ENCODE data around the gene CYP27B1. TPM values are rescaled to one million over a fixed set of nuclear protein-coding genes. Genes with fewer than 3 reads are reported as not detected.

Gene CYP27B1
- total and polyA plus RNA-seq, 10 of the 15 experiments (the other 5 are each of a cell fraction or from before 2014, with no cell fraction given): 0.10 to 2.7 (median 1.1) TPM

DNA sequence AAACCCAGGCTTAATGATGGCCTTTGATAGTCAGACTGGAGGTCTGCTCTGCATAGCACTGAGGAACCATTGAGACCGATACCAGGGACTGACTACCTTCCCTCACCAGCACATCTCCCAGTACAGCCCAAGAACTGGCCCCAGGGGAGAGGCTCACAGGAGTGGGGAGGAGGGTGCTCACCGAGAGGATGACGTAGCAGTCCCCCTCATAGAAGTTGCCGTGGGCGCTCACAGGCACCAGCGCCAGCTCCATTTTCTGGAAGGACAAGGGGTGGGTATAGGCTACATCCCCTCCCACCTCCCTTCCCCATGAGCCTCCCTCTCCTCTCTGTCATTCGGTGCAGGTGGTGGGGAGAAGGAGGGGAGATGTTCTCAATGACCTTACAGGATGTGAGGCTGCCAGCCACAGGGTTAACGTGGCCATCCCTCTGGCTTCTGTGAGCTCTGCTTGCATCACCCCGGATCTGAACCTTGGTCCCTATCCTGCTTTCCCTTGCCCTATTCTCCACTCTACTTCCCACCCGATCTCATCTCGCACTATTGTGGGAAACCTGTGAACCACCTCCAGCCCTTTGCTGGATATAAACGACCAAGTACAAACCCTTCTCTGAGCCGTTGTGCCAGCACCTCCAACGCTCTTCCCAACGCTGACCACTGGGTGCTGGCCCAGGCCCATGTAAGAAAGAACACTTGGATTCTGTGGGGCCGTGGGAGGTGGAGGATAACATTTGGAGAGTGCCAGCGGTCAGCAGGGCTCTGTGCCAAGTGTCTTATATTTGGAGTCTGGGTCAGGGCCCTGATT is 47.3 kb upstream of the CYP27B1 start:
- H3K27me3 ChIP-seq (replicated peaks in 1 of 2; ENCODE audit: control insufficient read depth in 2 of 2, insufficient read depth in 2 of 2, low read length in 1 of 2): no peaks in the 10 kb centered on the region
- no peaks in the 10 kb centered on the region for H3K79me2 ChIP-seq (ENCODE audit: control insufficient read depth, insufficient read depth, low read length)
- RAD21 ChIA-PET (ENCODE audit: unreplicated experiment): no interaction called here
- H3K4me3 ChIP-seq: no peak overlapping the region
- BruUV-seq (replicated peaks): no TSS peak
- no peaks in the 10 kb centered on the region for H3K4me1 ChIP-seq (ENCODE audit: control insufficient read depth, insufficient read depth, low read length)
- H4K20me1 ChIP-seq (ENCODE audit: control insufficient read depth, insufficient read depth): no peaks in the 10 kb centered on the region
- H3K4me2 ChIP-seq (ENCODE audit: control insufficient read depth, insufficient read depth): no peak overlapping the region
- no peak overlapping the region for H3K27ac ChIP-seq (ENCODE audit: control insufficient read depth, insufficient read depth)
- no peak for FAIRE-seq
- 76% methylated on average over 17 of the region's 17 CpGs for WGBS (ENCODE audit: insufficient coverage, insufficient replicate concordance, low lambda C conversion rate, missing lambda C conversion rate)
- intact Hi-C loops (cut with micrococcal nuclease; ENCODE audit: unreplicated experiment) (no loop called here), in situ Hi-C loops (cut with MboI) (no loop called here)
- ATAC-seq: no peak
- POLR2A ChIA-PET: interaction anchor here (0.5 kb wide), 1 partner anchor 9 kb away, joined by 3 read pairs; no protein-coding TSS in a partner anchor
- no peak for DNase-seq (ENCODE audit: low read depth, low spot score)
- CTCF ChIA-PET: interaction anchor here (0.5 to 1.1 kb wide), 3 partner anchors 9 to 26 kb away, joined by 3 to 4 read pairs (median 3); no protein-coding TSS in a partner anchor
- SMC1A ChIA-PET (ENCODE audit: uncharacterized antibody, unreplicated experiment): interaction anchor here (1.9 kb wide), 1 partner anchor 81 kb away, joined by 4 read pairs; no protein-coding TSS in a partner anchor
- no peaks in the 10 kb centered on the region for H3K9me3 ChIP-seq (replicated peaks; ENCODE audit: control insufficient read depth, insufficient read depth, low read length)
- no peak overlapping the region for H3K9ac ChIP-seq (ENCODE audit: control insufficient read depth, insufficient read depth, low read length)
- no peak overlapping the region for H2AFZ ChIP-seq (ENCODE audit: control insufficient read depth, low read depth, low read length)
- H3K36me3 ChIP-seq (ENCODE audit: control insufficient read depth in 2 of 2, insufficient read depth in 2 of 2, low read length in 1 of 2): no peaks in the 10 kb centered on the region; a peak in 1 of 4 replicates
- no peak for TF ChIP-seq MXI1 (IDR thresholded peaks at IDR 0.05; ENCODE audit: low read depth, low read length)
- TF ChIP-seq BMI1 (IDR thresholded peaks at IDR 0.05; ENCODE audit: borderline replicate concordance): no peak
- TF ChIP-seq NFIC (IDR thresholded peaks at IDR 0.05; ENCODE audit: low read depth, low read length): no peak
- TF ChIP-seq, protein P1, sequence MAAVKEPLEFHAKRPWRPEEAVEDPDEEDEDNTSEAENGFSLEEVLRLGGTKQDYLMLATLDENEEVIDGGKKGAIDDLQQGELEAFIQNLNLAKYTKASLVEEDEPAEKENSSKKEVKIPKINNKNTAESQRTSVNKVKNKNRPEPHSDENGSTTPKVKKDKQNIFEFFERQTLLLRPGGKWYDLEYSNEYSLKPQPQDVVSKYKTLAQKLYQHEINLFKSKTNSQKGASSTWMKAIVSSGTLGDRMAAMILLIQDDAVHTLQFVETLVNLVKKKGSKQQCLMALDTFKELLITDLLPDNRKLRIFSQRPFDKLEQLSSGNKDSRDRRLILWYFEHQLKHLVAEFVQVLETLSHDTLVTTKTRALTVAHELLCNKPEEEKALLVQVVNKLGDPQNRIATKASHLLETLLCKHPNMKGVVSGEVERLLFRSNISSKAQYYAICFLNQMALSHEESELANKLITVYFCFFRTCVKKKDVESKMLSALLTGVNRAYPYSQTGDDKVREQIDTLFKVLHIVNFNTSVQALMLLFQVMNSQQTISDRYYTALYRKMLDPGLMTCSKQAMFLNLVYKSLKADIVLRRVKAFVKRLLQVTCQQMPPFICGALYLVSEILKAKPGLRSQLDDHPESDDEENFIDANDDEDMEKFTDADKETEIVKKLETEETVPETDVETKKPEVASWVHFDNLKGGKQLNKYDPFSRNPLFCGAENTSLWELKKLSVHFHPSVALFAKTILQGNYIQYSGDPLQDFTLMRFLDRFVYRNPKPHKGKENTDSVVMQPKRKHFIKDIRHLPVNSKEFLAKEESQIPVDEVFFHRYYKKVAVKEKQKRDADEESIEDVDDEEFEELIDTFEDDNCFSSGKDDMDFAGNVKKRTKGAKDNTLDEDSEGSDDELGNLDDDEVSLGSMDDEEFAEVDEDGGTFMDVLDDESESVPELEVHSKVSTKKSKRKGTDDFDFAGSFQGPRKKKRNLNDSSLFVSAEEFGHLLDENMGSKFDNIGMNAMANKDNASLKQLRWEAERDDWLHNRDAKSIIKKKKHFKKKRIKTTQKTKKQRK (IDR thresholded peaks at IDR 0.05; ENCODE audit: low read depth, low read length): no peak
- TF ChIP-seq STAT1 (conservative IDR thresholded peaks at IDR 0.05): no peak
- no peak for TF ChIP-seq POLR2AphosphoS5 (IDR thresholded peaks at IDR 0.05; ENCODE audit: low read length)
- no peak for TF ChIP-seq CHD2 (IDR thresholded peaks at IDR 0.05; ENCODE audit: borderline replicate concordance, low read depth, low read length)
- no peak for TF ChIP-seq TCF12 (IDR thresholded peaks at IDR 0.05; ENCODE audit: low read depth, low read length)
- TF ChIP-seq CHD4 (IDR thresholded peaks at IDR 0.05): no peak
- TF ChIP-seq MAX (IDR thresholded peaks at IDR 0.05; ENCODE audit: low read depth, low read length): no peak
- TF ChIP-seq, protein P2, sequence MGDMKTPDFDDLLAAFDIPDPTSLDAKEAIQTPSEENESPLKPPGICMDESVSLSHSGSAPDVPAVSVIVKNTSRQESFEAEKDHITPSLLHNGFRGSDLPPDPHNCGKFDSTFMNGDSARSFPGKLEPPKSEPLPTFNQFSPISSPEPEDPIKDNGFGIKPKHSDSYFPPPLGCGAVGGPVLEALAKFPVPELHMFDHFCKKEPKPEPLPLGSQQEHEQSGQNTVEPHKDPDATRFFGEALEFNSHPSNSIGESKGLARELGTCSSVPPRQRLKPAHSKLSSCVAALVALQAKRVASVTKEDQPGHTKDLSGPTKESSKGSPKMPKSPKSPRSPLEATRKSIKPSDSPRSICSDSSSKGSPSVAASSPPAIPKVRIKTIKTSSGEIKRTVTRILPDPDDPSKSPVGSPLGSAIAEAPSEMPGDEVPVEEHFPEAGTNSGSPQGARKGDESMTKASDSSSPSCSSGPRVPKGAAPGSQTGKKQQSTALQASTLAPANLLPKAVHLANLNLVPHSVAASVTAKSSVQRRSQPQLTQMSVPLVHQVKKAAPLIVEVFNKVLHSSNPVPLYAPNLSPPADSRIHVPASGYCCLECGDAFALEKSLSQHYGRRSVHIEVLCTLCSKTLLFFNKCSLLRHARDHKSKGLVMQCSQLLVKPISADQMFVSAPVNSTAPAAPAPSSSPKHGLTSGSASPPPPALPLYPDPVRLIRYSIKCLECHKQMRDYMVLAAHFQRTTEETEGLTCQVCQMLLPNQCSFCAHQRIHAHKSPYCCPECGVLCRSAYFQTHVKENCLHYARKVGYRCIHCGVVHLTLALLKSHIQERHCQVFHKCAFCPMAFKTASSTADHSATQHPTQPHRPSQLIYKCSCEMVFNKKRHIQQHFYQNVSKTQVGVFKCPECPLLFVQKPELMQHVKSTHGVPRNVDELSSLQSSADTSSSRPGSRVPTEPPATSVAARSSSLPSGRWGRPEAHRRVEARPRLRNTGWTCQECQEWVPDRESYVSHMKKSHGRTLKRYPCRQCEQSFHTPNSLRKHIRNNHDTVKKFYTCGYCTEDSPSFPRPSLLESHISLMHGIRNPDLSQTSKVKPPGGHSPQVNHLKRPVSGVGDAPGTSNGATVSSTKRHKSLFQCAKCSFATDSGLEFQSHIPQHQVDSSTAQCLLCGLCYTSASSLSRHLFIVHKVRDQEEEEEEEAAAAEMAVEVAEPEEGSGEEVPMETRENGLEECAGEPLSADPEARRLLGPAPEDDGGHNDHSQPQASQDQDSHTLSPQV (IDR thresholded peaks at IDR 0.05): no peak
- no peak for TF ChIP-seq YBX1 (IDR thresholded peaks at IDR 0.05)
- TF ChIP-seq PAX5 (IDR thresholded peaks at IDR 0.05; ENCODE audit: borderline replicate concordance, low read depth, low read length): no peak
- TF ChIP-seq ZNF622 (IDR thresholded peaks at IDR 0.05): no peak
- TF ChIP-seq HSF1 (IDR thresholded peaks at IDR 0.05; ENCODE audit: low read depth, low read length): no peak

All from GM12878 (cell line).